Right forelimb (tissue), 1 donor: Measurements from ENCODE around the gene DGKD.

ENCODE experiments used
- DNase-seq: peaks from one replicate; pipeline ENCODE4 v3.0.0-alpha.2; 2018

The DGKD gene

DNA sequence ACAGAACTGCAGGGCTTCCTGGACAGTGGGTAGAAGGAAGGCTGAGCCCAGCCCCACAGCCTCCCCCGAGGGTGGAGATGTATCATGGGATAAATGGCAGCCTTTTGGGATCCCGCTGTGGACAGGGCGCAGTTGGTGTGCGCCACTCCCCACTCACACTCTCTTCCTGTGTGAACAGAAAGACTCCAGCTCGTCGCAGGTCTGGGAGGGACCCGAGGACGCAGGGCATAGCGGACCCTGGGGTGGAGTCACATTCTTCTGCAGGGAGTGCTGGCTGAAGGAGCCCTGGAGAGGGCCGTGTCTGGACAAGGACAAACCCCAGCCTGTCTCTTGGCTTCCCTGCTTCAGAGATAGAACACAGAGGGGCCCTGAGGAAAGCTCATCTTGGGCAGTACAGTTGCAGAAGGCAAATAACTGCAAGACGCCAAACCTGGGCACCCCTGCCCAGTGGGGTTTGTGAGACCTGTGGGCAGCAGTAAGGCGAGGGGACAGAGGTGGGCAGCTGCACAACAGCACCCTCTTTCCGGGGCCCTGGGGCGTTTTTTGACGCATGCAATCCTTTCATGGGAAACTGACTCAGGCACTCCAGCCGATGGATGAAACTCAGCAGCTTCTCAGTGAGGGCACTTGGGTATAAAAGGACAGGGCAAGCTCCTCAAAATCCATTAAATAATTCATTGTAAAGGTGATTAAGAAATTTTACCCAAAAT, 110.4 kb downstream of the DGKD start:
- no peak for DNase-seq

DNA sequence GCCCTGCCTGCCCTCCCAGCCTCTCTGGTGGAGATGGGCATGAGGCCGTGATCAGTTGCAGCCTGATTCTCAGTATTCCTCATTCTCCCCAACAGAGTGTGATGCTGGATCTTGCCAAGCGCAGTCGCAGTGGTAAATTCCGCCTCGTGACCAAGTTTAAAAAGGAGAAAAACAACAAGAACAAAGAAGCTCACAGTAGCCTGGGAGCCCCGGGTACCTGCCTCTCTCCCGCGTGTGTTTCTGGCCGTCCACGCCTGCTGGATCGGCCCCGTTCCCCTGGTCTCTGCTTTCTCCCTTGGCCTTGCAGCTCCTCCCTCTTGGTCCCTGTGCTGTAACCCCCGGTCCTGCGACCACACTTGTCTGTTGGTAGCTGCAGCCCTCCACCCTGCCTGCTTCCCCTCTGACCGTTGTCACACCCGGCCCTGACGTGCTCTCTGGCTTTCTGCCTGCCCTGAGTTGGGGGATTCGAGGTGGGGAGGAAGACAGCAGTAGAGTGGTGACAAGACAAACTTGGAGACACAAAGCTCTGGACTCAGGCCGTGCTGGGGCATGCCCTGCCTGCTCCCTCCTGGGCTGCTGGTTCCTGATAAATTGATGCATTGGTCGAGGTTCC, 112.8 kb downstream of the DGKD start:
- no peak for DNase-seq

DNA sequence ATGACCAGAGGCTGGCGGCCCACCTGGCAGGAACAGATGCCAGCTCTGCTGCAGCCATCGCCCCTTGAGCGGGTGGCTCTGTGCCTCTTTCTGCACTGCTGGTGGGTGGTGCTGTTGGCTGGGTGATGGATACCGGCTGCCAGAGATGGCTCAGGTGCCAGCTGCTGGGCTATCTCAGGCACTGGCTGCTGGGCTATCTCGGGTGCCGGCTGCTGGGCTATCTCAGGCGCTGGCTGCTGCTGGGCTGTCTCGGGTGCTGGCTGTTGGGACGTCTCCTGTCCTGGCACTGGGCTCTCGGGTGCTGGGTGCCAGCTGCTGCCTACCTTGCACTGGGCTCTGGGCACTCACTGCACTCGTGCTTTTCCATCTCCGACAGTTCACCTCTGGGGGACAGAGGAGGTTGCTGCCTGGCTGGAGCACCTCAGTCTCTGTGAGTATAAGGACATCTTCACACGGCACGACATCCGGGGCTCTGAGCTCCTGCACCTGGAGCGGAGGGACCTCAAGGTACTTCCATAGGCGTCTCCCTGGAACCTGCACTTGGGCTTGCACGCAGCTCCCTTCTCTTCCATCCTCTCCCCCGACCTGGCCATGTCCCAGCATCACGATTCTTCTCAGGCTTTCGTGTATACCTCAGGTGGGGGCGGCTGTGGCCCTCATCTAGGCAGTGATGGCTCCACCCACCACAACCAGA, 113.9 kb downstream of the DGKD start:
- no peak for DNase-seq

DNA sequence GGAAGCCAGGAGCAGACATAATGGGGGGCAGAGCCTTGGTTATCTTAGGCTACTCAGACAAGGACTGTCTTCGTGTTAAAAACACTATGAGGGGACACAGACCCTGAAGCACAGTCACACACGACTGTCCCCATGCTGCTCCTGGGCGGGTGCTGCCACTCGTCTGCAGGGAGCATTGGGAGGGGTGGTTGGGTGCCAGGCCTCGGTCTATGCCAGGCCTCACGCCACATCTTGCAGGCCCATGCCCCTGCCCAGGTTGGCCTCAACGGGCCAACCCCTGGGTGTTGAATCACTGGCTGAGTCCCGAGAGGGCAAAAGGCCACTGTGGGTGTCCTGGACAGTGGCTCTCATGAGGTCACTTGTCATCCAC, 114.4 kb downstream of the DGKD start:
- DNase-seq, result no peak

DNA sequence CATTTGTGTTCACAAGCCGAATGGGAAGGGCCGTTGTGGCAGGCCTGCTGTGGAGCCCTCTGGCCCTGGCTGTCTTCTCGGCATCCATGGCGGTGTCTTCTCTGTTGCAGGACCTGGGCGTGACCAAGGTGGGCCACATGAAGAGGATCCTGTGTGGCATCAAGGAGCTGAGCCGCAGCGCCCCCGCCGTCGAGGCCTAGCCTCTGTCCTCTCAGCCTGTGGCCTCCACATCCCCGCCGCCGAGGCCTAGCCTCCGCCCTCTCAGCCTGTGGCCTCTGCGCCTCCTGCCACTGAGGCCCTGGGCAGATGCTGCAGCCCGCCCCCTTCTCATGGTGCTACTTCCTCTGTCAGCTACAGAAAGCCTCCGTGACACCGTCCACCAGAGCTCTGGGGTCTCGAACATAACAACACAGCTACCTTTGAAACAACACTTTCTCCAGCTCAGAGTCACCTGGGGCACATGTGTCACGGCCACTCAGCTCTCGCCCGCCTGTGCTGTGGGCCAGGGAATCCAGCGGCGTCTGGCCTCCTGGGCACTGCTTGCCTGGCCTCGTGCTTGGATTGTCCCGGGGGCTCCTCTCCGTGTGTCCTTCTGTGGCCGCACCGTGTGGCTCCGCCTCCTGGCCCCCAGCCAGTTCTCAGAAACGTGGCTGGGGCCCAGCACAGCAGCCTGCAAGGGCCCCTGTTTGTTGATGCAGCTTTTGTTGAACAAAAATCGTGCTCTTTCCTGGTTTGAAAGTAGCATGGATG, 115.1 kb downstream of the DGKD start:
- DNase-seq, result peak; percentile 48

DNA sequence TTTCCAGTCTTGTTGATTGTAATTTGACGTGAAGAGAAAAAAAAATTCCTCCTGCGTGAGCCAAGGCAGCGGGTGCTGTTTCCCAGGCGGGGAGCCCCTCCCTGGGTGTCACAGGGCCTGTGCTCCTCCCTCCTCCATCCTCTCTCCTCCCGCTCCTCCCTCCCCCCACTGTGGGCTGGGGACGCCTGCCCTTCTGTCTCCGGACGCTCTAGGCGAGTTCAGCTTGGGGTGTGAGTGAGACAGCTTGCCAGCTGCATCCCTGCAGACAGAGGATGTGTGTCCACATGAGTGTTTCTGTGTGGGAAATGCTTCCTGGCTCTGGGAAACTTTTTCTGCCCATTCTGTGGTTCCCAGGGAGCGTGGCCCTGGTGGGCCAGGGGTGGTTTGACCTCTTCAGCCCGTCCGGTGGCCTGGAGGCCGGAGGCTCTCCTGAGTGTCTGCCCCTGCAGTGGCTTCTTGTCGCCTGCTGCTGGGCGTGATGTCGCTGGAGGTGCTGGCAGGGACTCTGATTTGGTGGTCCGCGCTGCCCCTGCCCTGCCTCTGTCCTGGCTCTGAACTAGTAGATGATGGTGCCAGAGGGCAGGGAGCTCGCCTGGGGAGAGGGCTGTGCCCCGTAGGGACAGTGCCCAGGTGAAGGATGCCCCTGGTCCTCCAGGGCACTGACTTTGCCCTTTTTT, 115.9 kb downstream of the DGKD start:
- peak; percentile 52 for DNase-seq

DNA sequence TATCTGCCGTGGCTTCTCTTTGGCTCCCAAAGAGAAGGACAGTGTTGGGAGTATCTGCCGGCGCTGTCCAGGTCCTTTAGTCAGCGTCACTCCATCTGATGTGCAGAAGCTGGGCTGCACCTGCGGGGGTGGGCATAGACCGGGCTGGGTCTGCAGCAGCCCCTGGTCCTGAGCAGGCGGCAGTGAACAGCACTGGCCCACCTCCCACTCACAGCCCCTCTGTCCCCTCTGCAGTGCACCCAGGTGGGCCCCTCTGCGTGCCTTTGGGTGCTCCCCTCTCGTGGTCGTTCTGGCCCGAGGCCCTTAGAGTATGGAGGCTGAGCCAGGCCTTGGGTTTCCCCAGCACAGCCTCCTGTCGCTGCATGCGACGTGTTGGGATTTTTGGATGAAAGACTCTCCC, 116.5 kb downstream of the DGKD start:
- DNase-seq, result peak; percentile 30

DNA sequence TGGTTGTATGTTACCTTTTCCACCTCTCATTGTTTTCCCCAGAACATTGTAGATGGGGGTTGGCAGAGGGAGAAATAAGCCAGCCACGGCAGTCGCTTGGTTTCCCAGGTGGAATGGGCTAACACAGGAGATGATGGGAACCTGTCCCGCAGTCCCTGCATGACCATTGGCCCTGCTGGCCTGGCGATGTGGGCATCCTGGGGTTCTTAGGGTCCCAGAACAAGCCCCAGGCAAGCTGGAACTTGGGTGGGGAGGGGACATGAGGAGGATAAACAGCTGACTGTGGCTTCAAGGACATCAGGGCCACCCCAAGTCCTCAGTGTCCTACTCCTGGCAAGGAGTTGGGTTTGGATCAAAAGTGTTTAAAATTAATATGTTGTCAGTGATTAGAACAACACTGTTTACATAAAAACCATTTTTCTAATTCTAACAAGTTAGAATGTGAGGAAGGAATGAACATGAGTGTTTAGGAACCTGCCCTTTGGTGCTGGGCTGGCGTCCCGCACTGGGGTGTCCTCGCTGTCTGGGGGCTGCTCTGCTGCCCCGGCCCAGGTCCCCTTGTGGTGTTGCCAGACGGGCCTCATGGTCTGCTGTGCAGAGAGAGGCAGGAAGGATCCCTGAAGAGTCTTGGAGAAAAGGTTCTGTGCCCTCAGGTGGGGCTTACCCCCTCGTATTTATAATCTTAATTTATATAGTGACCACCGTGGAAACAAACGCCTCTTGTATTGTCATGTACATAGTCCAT, 117.2 kb downstream of the DGKD start:
- peak; percentile 37 for DNase-seq

DNA sequence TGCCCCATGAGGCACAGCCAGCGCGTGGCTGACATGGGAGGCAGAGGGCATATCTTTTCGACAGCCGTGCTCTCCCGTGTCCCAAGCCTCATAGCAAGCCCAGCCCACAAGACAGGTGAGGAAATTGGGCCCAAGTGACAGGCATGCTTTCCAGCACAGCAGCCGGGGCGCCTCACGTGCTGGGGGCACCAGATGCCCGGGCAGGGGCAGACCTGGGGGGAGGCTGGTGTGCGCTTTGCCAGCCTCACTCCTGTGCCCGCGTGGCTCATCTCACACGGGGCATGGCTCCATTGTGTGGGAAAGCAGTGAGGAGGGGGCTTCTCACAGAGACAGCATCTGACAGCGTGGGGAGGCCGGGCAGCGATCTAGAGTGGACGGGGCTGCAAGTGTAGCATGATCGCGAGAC, 119.1 kb downstream of the DGKD start:
- DNase-seq, result peak; percentile 21

DNA sequence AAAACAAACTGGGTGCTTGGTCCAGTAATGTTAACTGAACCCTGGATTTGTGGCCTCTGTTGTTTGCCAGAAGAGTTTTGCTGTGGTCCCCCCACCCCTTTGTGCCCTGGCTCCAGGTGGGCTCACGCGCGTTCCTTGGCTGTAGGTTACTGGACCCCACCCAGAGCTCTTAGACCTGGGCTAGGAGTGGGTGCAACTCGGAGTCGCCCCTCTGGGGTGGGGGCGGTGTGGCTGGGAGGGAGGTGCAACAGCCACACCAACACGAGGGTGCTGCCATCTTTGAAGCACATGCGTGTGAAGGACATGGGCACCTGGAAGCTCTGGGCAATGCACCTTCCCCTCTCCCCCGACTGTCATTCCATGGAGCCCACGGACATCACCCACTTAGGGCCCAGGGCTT, 119.6 kb downstream of the DGKD start:
- DNase-seq, result peak; percentile 22

DNA sequence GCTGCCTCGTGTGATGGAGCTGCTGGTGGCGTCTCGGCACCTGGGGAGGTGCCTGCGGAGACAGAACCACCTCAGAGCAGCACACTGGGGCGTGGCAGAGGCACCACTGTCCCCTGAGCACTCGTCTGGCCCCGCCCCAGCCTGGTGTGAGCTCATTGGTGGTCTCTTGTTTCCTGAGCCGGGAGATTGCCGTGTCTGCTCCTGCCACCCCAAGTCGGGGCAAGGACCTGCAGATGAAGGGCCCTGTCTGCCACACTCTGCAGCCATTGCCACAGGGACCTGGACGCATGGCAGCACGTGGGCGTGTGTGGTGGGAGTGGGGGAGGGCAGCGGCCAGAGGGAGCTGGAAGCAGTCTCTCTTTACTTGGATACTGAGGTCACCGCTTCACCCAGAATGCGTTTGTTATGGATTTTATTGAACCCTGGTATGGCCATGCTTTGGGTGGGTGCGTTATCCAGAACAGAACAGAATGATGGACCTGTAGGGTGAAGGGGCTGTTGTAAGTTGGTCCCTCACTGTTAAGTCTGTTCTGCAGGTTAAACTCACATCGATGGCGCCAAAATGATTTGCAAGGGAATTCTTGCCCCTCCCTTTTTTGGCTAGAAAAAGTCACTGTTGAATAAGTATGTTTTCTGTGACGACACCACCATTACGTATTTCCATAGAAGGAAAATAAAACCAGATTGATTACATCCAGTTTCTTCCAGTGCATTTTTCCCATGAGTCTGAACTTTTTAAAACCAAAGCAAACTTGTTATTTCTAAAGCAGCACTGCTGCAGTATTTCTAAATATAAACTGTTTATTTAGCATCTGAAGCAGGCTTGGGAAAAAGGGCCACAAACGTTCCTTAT, 120.2 kb downstream of the DGKD start:
- DNase-seq, result peak; percentile 38

DNA sequence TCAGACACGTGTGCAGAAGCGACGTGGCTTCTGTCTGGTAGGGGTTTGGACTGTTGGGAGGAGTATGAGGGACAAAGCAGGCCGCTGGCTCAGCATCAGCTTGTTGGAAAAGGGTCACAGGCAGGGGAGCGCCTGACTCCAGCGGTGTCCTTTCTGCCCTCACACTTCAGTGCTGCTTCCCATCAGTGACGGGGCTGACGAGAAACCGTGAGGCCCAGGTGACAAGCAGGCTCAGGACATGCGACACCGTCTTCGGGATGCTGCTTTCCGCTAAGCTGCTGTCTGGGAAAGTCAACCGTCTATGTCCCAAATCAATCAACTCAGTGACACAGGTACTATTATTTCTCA, 121.7 kb downstream of the DGKD start:
- DNase-seq, result peak; percentile 25

DNA sequence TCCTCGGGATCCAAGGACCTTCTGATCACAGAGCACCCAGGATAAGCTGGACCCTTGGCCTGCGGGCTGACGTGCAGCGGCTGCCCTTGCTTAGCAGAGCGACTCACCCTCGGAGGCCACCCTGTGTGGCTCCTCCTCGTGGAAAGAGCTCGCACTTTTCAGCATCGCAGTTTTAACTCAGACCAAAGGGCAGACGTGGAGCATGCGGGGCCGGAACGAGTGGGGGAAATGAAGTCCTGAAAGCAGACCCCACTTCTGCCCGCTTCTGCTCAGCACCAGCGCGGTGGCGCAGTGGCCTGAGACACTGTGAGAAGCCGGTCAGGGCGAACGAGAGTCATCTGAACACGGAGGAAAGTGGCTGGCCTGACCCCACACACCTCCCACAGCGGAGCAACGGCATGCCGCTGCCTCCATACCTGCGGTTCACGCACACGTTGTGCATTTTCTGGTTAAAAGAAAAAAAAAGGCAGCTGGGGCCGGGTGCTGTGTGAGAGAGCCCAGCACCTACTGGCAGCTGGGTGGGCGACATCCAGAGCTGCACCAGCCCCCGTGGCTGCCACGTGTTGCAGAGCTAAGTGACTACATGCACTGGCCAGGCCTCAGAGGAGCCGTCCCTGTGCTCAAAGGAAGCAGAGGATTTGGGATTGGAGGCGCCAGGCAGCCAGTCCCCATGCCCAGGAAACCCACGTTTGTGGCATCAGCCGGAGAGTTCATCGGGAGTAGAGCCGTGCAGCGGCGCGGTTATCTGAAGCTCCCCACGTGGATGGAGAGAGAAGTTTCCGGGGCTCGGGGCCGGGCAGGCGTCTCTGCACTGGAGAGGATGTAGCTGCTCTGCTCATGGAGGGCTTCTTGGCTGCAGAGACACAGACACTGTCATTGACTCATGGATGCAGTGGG, 122.6 kb downstream of the DGKD start:
- DNase-seq, result no peak

DNA sequence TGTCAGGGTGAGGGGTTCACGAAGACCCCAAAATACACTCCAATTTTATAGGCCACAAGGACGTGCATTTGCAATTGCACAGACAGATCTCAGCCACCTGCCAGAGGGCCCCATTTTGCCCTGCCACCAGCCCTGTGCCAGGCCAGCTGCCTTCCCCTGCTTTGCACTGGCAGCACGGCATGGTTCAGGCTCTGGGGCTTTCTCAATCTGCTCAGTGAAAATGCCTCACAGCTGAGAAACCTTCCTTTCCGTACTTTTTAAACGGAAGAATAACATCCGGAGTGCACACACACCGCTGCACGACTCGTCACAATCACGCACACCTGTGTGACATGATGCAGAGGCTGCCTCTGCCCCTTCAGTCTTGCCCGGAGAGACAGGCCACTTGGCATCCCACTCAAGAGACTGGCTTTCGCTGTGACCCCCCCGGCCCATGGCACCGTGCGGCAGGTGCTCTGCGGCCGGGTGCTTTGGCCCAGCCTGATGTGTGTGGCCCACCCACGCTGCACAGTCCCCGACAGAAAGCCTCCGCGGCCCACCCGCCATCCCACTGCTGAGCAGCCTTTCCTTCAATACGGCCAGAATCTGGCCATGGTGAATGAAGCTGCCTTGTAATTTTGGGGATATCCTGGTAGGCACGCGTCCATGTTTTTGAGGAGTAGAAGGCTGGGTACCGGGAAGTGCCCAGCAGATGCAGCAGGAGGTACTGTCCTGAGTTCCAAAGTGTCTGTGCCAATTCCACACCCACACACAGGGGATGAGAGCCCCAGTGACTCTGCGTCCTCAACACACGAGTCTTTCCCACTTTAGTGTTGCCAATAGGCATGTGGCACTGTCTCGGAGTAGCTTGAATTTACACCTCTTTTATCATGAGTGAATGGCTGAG, 123.5 kb downstream of the DGKD start:
- no peak for DNase-seq

DNA sequence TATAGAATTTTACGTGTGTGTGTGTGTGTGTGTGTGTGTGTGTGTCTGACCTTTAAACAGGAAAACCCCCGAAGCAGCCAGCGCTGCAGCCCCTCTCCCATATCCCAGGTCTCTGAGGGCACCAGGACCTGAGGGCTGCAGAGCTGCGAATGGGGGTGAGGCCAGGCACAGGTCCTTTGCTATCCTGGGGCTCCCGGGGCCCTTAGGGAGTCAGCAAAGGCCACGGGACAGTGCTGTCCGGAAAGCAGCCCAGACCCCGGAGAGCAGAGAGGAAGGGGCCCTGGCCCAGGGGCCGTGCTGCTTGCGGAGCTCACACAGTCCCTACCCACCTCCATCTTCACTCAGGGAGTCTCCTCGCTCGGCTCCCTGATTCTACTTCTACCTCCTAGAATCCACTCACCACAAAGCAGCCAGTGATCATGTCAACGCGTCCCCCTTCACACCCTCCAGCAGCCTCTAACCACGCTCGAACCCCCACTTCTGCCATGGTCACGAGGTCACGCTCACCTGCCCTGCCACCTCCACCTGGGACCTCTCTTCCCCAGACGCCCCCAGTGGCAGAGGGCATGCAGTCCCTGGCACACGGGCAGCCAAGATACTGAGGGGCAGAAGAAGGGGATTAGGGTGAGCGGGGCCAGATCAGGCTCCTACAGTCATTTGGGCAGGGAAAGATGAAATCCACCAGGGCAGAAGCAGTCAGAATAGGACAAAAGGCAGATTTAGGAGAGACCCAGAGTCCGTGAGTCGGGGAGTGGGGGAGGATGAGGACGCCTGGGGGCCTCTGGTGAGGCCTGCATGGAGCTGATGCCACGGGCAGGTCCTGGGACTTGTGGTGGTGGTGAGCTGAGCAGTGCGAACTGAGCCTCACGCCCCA, 125.6 kb downstream of the DGKD start:
- DNase-seq, result no peak

DNA sequence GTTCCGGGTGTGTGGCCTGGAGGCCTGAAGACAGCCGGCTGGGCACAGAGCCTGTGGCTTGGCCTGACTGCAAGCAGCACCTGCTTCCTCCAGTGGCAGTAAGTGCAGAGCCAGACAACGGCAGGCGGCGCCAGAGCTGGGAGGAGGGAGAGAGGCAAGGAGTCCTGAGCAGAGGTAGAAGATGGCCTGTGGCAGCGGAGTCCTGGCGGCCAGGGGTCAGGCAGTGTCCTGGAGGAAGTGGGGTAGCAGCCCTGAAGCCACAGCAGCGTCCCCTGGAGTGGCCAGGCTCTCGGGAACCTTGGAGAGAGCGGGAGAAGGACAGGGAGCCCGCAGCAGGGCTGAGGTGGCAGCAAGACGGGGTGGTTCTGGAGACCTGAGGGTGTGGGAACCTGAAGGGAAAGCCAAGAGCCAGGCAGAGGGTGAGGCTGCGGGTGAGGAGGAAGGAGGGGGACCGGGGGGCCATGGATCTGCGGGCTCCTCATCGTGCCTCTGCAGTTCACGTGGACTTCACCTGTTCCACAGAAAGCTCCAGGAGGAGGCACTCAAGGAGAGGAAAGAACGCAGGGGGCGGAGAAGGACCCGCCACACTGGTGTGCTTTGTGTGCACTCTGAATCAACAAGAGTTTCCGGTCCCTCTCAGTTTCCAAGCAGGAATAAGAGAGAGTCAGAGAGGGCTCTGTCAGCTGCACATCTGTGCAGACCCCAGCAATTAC, 126.4 kb downstream of the DGKD start:
- peak; percentile 74 for DNase-seq

DNA sequence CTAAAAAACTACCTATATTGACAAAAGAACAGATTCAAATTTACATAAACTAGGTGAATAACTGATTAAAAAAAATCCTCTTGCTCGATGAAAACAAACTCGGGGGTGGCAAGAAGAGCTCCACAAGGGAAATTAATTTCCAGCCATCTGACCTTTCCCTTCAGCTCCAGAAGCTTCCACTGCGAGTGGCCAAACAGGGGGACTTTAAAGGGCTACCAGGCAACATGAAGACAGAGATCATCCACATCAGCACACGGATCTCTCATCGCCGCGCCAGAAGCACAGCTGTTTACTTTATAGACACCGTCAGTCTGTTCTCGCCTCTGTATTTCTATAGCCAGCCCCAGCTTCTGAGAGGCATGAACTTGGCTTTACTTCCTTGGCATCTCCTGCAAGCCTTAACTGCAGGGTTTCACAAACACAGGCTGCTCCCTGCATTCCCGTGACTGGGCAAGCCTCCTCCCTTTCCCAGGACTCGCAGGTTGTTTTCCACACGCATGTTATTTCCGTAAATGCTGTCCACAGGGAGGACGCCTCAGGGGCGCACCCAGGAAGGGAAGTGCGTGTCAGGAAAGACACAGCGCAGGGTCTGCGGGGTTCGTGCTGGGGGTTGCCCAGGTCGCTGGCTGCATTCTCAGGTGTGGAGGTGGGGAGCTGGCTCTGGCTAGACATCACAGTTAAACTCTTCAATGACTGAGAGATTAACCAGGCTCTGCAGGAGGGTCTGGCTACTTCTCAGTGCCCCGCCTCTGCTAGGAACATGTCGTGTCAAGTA, 127.3 kb downstream of the DGKD start:
- DNase-seq, result no peak
